HG03064 (cell line): ENCODE results near the gene VTCN1.
"Not testable (repeated sequence)": the region's sequence is repeated elsewhere in the genome, so short reads cannot be mapped to it uniquely, and the experiment has no call there.

Source experiments
- ATAC-seq: cut with Tn5 transposase; IDR thresholded peaks from one replicate; pipeline ENCODE4 v1.9.1; 2021; ENCODE audit warnings: low read depth; ENCODE audit not compliant: unreplicated experiment

Gene VTCN1

GRCh38 chr1:117210831-117211261, at the start of gene VTCN1:
VTCN1 (minus strand) TSS chr1:117210927; CDS start chr1:117210855, 72 bp downstream.
- ATAC-seq, result no peak

GRCh38 chr1:117258791-117259190, 48.1 kb upstream of the VTCN1 start:
- no peak for ATAC-seq

- ATAC-seq, result not testable (repeated sequence)
Observed at GRCh38 chr1:117258075-117258474, 47.3 kb upstream of the VTCN1 start.

- ATAC-seq, result no peak
Observed at GRCh38 chr1:117257291-117257690, 46.6 kb upstream of the VTCN1 start.

- no peak for ATAC-seq
Observed at GRCh38 chr1:117250061-117250606, 39.4 kb upstream of the VTCN1 start.

- ATAC-seq, result no peak
Observed at GRCh38 chr1:117244971-117245370, 34.2 kb upstream of the VTCN1 start.

GRCh38 chr1:117244306-117244705, 33.6 kb upstream of the VTCN1 start:
- ATAC-seq, result no peak

- ATAC-seq, result no peak
Observed at GRCh38 chr1:117241512-117241911, 30.8 kb upstream of the VTCN1 start.

- ATAC-seq, result no peak
Observed at GRCh38 chr1:117240547-117240946, 29.8 kb upstream of the VTCN1 start.

GRCh38 chr1:117239467-117239866, 28.7 kb upstream of the VTCN1 start:
- no peak for ATAC-seq

GRCh38 chr1:117237726-117238381, 27.1 kb upstream of the VTCN1 start:
- ATAC-seq, result no peak

GRCh38 chr1:117235863-117236465, 25.2 kb upstream of the VTCN1 start:
- ATAC-seq, result no peak

- ATAC-seq, result no peak
Observed at GRCh38 chr1:117232531-117232930, 21.8 kb upstream of the VTCN1 start.

GRCh38 chr1:117231748-117232373, 21.1 kb upstream of the VTCN1 start:
- no peak for ATAC-seq

- no peak for ATAC-seq
Observed at GRCh38 chr1:117231312-117231711, 20.6 kb upstream of the VTCN1 start.

- no peak for ATAC-seq
Observed at GRCh38 chr1:117229217-117229616, 18.5 kb upstream of the VTCN1 start.

- no peak for ATAC-seq
Observed at GRCh38 chr1:117225931-117226330, 15.2 kb upstream of the VTCN1 start.

GRCh38 chr1:117216718-117217117, 6.0 kb upstream of the VTCN1 start:
- ATAC-seq, result no peak

GRCh38 chr1:117215733-117216462, 5.2 kb upstream of the VTCN1 start:
- ATAC-seq, result no peak

- ATAC-seq, result no peak
Observed at GRCh38 chr1:117215019-117215418, 4.3 kb upstream of the VTCN1 start.

GRCh38 chr1:117213046-117213445, 2.3 kb upstream of the VTCN1 start:
- ATAC-seq, result no peak
